Caco-2 (cell line): ENCODE measurements around the gene NCOA6. TPM values are rescaled to one million over a fixed set of nuclear protein-coding genes. Genes with fewer than 3 reads are reported as not detected.

ENCODE experiments used
- BruUV-seq: library from RNA; stranded (reverse); fragments of 400-500 nt; replicated peaks from 2 replicates; lab custom pipeline; 2021; lab: Mats Ljungman, UMichigan
- CTCF ChIA-PET: fragments of 300-600 bp; sonication (Branson Sonifier 250); formaldehyde crosslinking; loops from one replicate; lab custom pipeline; 2022; ENCODE audit warnings: antibody characterized with exemption; lab: Charles Lee
- POLR2A ChIA-PET: fragments of 300-600 bp; sonication (Branson Sonifier 250); formaldehyde crosslinking; loops from one replicate; lab custom pipeline; 2022; ENCODE audit warnings: antibody characterized with exemption; lab: Charles Lee
- DNase-seq, 2 experiments: peaks; one replicate each; pipeline versions ENCODE4 v3.0.0 to v3.0.0-alpha.2; 2020 to 2022
- H3K27me3 ChIP-seq: replicated peaks from 2 replicates; pipeline ENCODE4 v1.6.0; 2011; ENCODE audit warnings: low read length; ENCODE audit not compliant: control insufficient read depth, insufficient read depth
- H3K36me3 ChIP-seq: 2 replicates; pipeline ENCODE4 v1.5.1; 2011; ENCODE audit warnings: low read length; ENCODE audit not compliant: control insufficient read depth, insufficient read depth
- H3K4me1 ChIP-seq: fragments of 250-450 bp; sonication (Bioruptor Pico); 2 replicates; pipeline ENCODE4 v1.5.1; 2020; ENCODE audit warnings: mild to moderate bottlenecking
- H3K4me3 ChIP-seq: 2 replicates; pipeline ENCODE4 v1.5.1; 2011; ENCODE audit warnings: low read depth, mild to moderate bottlenecking, control low read depth, low read length
- H3K9me3 ChIP-seq: fragments of 250-450 bp; sonication (Bioruptor Pico); 2 replicates; pipeline ENCODE4 v1.5.1; 2020; ENCODE audit warnings: mild to moderate bottlenecking, moderate library complexity
- H3K27ac Mint-ChIP-seq: one replicate; pipeline ENCODE4 v1.8.0; 2022; ENCODE audit warnings: mixed read lengths; ENCODE audit not compliant: unreplicated experiment
- H3K27me3 Mint-ChIP-seq: one replicate; pipeline ENCODE4 v1.8.0; 2022; ENCODE audit warnings: mixed read lengths; ENCODE audit not compliant: insufficient read depth, unreplicated experiment
- H3K36me3 Mint-ChIP-seq: one replicate; pipeline ENCODE4 v1.8.0; 2022; ENCODE audit warnings: mild to moderate bottlenecking, mixed read lengths; ENCODE audit not compliant: insufficient read depth, unreplicated experiment
- H3K4me1 Mint-ChIP-seq: one replicate; pipeline ENCODE4 v1.8.0; 2022; ENCODE audit warnings: low read depth, mixed read lengths; ENCODE audit not compliant: unreplicated experiment
- H3K4me3 Mint-ChIP-seq: one replicate; pipeline ENCODE4 v1.8.0; 2022; ENCODE audit warnings: mild to moderate bottlenecking, moderate library complexity, mixed read lengths; ENCODE audit not compliant: unreplicated experiment
- H3K9me3 Mint-ChIP-seq: one replicate; pipeline ENCODE4 v1.8.0; 2022; ENCODE audit warnings: mixed read lengths; ENCODE audit not compliant: unreplicated experiment
- intact Hi-C: fragments of 100-400 bp; cut with micrococcal nuclease; formaldehyde crosslinking; loops from one replicate; pipeline ENCODE4 v1.10.0; 2022; ENCODE audit not compliant: unreplicated experiment
- total RNA-seq: library from RNA; stranded (reverse); gene quantifications from 2 replicates; pipeline ENCODE4 v1.2.3, GENCODE V29; 2022
- TF ChIP-seq, protein P1 (sequence below), 2 experiments: fragments of 200-600 bp in 1 of 2; IDR thresholded peaks; 1 replicate in 1 of 2; 2 replicates in 1 of 2; pipeline versions ENCODE4 v1.5.1 to v1.8.0; 2011 to 2022; ENCODE audit warnings: antibody characterized with exemption in 1 of 2, control low read depth in 1 of 2, inconsistent platforms in 1 of 2, low read depth in 1 of 2, low read length in 1 of 2, mild to moderate bottlenecking in 1 of 2, moderate library complexity in 1 of 2; ENCODE audit not compliant: insufficient read depth in 1 of 2, severe bottlenecking in 1 of 2, unreplicated experiment in 1 of 2

Gene NCOA6
- total RNA-seq, 1 experiment from 2014 or later = 65.1 TPM

- TF ChIP-seq, protein P1, sequence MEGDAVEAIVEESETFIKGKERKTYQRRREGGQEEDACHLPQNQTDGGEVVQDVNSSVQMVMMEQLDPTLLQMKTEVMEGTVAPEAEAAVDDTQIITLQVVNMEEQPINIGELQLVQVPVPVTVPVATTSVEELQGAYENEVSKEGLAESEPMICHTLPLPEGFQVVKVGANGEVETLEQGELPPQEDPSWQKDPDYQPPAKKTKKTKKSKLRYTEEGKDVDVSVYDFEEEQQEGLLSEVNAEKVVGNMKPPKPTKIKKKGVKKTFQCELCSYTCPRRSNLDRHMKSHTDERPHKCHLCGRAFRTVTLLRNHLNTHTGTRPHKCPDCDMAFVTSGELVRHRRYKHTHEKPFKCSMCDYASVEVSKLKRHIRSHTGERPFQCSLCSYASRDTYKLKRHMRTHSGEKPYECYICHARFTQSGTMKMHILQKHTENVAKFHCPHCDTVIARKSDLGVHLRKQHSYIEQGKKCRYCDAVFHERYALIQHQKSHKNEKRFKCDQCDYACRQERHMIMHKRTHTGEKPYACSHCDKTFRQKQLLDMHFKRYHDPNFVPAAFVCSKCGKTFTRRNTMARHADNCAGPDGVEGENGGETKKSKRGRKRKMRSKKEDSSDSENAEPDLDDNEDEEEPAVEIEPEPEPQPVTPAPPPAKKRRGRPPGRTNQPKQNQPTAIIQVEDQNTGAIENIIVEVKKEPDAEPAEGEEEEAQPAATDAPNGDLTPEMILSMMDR (IDR thresholded peaks at IDR 0.05; ENCODE audit: insufficient read depth in 1 of 2, low read depth in 1 of 2, low read length in 1 of 2, severe bottlenecking in 1 of 2, unreplicated experiment in 1 of 2) = no peak
- Mint-ChIP-seq H3K4me1 (peaks cover 48% of the 10 kb centered on the region), H3K9me3 (no peaks in the 10 kb centered on the region), H3K36me3 (peaks cover 22% of the 10 kb centered on the region), H3K4me3 (peak overlapping the region; percentile 86), H3K27me3 (no peaks in the 10 kb centered on the region), H3K27ac (no peak overlapping the region)
- Histone ChIP-seq H3K4me3 (no peak overlapping the region), H3K27me3 (no peaks in the 10 kb centered on the region), H3K9me3 (no peaks in the 10 kb centered on the region), H3K36me3 (no peaks in the 10 kb centered on the region), H3K4me1 (peaks cover 33% of the 10 kb centered on the region)
- no peak for DNase-seq
- no TSS peak for BruUV-seq
- CTCF ChIA-PET = interaction anchor here (0.6 to 7.1 kb wide), 4 partner anchors 65 to 847 kb away, joined by 3 to 331 read pairs (median 4); partner anchors contain the start of genes GSS and MYH7B
- POLR2A ChIA-PET = no interaction called here
- intact Hi-C loops = loop anchor here (5.0 kb wide), 1 partner anchor 131 kb away; no protein-coding TSS in a partner anchor
Observed at GRCh38 chr20:34871320-34871926, 46.0 kb upstream of the NCOA6 start.

DNA sequence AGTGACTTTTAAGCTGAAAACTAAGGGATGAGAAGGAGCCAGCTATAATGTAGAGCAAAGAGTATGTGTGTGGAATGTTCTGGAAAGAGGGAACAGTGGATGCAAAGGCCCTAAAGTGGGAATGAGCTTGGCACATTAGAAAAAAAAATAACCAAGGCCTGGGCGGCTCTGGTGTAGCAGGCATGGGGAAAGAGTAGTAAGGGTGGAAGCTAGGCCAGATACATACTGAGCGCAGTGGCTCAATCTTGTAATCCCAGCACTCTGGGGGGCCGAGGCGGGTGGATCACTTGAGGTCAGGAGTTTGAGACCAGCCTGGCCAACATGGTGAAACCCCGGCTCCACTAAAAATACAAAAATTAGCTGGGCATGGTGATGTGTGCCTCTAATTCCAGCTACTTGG, 38.8 kb upstream of the NCOA6 start:
- intact Hi-C loops = no loop called here
- Mint-ChIP-seq H3K27me3 (no peaks in the 10 kb centered on the region), H3K9me3 (no peaks in the 10 kb centered on the region), H3K4me3 (no peak overlapping the region), H3K36me3 (no peaks in the 10 kb centered on the region), H3K27ac (no peak overlapping the region), H3K4me1 (no peaks in the 10 kb centered on the region)
- Histone ChIP-seq H3K27me3 (no peaks in the 10 kb centered on the region), H3K36me3 (peaks cover 2% of the 10 kb centered on the region; the same call in 1 of the 2 replicates), H3K4me1 (no peaks in the 10 kb centered on the region), H3K4me3 (no peak overlapping the region), H3K9me3 (no peaks in the 10 kb centered on the region)
- ChIA-PET POLR2A (interaction anchor here (0.6 to 1.0 kb wide), 2 partner anchors 39 to 284 kb away, joined by 3 to 4 read pairs; partner anchors contain the start of gene NCOA6), CTCF (interaction anchor here (0.9 kb wide), 1 partner anchor 10 kb away, joined by 3 read pairs; no protein-coding TSS in a partner anchor)
- no TSS peak for BruUV-seq
- TF ChIP-seq, protein P1 (IDR thresholded peaks at IDR 0.05; ENCODE audit: insufficient read depth in 1 of 2, low read depth in 1 of 2, low read length in 1 of 2, severe bottlenecking in 1 of 2, unreplicated experiment in 1 of 2) = no peak
- DNase-seq = no peak

GRCh38 chr20:34863421-34863965, 38.0 kb upstream of the NCOA6 start:
- TF ChIP-seq, protein P1 (IDR thresholded peaks at IDR 0.05; ENCODE audit: insufficient read depth in 1 of 2, low read depth in 1 of 2, low read length in 1 of 2, severe bottlenecking in 1 of 2, unreplicated experiment in 1 of 2) = no peak
- no peak for DNase-seq
- CTCF ChIA-PET = interaction anchor here (0.9 to 1.0 kb wide), 2 partner anchors 11 to 13 kb away, joined by 3 read pairs; no protein-coding TSS in a partner anchor
- Mint-ChIP-seq H3K27me3 (no peaks in the 10 kb centered on the region), H3K36me3 (no peaks in the 10 kb centered on the region), H3K4me3 (no peak overlapping the region), H3K27ac (no peak overlapping the region), H3K4me1 (no peaks in the 10 kb centered on the region), H3K9me3 (no peaks in the 10 kb centered on the region)
- BruUV-seq = no TSS peak
- Histone ChIP-seq H3K27me3 (no peaks in the 10 kb centered on the region), H3K4me3 (no peak overlapping the region), H3K36me3 (peaks cover 2% of the 10 kb centered on the region; the same call in 1 of the 2 replicates), H3K4me1 (no peaks in the 10 kb centered on the region), H3K9me3 (no peaks in the 10 kb centered on the region)
- POLR2A ChIA-PET = no interaction called here
- intact Hi-C loops = no loop called here
